Parathyroid adenoma (tissue), 2 donors: ENCODE results near the gene PRXL2B.

ENCODE experiments used
- H2AFZ ChIP-seq: fragments of 300-600 bp; sonication (generic); one replicate; pipeline ENCODE4 v1.7.0; 2017; ENCODE audit warnings: antibody characterized with exemption, mild to moderate bottlenecking
- H3K27ac ChIP-seq: fragments of 300-600 bp; sonication (generic); one replicate; pipeline ENCODE4 v1.7.0; 2017
- H3K27me3 ChIP-seq: fragments of 300-600 bp; sonication (generic); one replicate; pipeline ENCODE4 v1.7.0; 2017; ENCODE audit warnings: low read length; ENCODE audit not compliant: control insufficient read depth, insufficient read depth
- H3K36me3 ChIP-seq: fragments of 300-600 bp; sonication (generic); one replicate; pipeline ENCODE4 v1.7.0; 2017; ENCODE audit warnings: low read length; ENCODE audit not compliant: control insufficient read depth, insufficient read depth
- H3K4me1 ChIP-seq: fragments of 300-600 bp; sonication (generic); one replicate; pipeline ENCODE4 v1.7.0; 2017; ENCODE audit warnings: control low read depth
- H3K4me2 ChIP-seq: fragments of 300-600 bp; sonication (generic); one replicate; pipeline ENCODE4 v1.7.0; 2017; ENCODE audit warnings: low read length
- H3K4me3 ChIP-seq: fragments of 300-600 bp; sonication (generic); one replicate; pipeline ENCODE4 v1.7.0; 2017; ENCODE audit warnings: low read depth, low read length
- H3K79me2 ChIP-seq: fragments of 300-600 bp; sonication (generic); one replicate; pipeline ENCODE4 v1.7.0; 2017; ENCODE audit warnings: control low read depth
- H3K9ac ChIP-seq: fragments of 300-600 bp; sonication (generic); one replicate; pipeline ENCODE4 v1.7.0; 2017; ENCODE audit warnings: mild to moderate bottlenecking
- H3K9me3 ChIP-seq: fragments of 300-600 bp; sonication (generic); one replicate; pipeline ENCODE4 v1.7.0; 2017; ENCODE audit warnings: low read length; ENCODE audit not compliant: control insufficient read depth
- TF ChIP-seq, protein P1 (sequence below): fragments of 300-600 bp; sonication (generic); IDR thresholded peaks from one replicate; pipeline ENCODE4 v1.7.0; 2017; ENCODE audit warnings: antibody characterized with exemption, mild to moderate bottlenecking
- donor health status: primary hyperparathyroidism.

The PRXL2B gene

DNA sequence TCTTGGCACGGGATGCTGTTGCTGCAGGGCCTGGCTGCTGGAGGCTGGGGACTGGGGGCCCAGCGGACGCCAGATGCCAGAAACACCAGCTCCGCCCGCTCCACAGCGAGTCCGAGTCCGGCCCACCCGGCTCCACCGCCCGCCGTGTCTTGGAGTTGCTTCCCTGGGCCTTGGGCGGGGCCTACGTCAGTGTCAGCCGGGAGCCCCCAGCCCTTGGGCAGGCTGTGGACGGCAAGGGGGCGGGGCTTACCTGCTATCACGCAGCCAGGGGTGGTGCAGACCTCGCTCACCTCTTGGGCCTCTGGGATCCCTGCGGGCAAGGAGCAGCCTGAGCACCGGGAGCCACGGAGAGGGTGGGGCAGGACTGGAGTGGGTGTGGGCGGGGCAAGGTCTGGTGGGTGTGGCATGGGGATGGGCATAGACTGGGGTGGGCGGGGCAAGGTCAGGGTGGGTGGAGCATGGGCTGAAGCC lies 24.5 kb downstream of the PRXL2B start:
- TF ChIP-seq, protein P1, sequence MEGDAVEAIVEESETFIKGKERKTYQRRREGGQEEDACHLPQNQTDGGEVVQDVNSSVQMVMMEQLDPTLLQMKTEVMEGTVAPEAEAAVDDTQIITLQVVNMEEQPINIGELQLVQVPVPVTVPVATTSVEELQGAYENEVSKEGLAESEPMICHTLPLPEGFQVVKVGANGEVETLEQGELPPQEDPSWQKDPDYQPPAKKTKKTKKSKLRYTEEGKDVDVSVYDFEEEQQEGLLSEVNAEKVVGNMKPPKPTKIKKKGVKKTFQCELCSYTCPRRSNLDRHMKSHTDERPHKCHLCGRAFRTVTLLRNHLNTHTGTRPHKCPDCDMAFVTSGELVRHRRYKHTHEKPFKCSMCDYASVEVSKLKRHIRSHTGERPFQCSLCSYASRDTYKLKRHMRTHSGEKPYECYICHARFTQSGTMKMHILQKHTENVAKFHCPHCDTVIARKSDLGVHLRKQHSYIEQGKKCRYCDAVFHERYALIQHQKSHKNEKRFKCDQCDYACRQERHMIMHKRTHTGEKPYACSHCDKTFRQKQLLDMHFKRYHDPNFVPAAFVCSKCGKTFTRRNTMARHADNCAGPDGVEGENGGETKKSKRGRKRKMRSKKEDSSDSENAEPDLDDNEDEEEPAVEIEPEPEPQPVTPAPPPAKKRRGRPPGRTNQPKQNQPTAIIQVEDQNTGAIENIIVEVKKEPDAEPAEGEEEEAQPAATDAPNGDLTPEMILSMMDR = no peak
- no peaks in the 10 kb centered on the region for H3K79me2 ChIP-seq
- no peak overlapping the region for H3K9ac ChIP-seq
- no peaks in the 10 kb centered on the region for H3K27me3 ChIP-seq
- no peak overlapping the region for H3K27ac ChIP-seq
- no peaks in the 10 kb centered on the region for H3K9me3 ChIP-seq
- no peak overlapping the region for H3K4me3 ChIP-seq
- H3K36me3 ChIP-seq = no peaks in the 10 kb centered on the region
- no peak overlapping the region for H3K4me2 ChIP-seq
- H2AFZ ChIP-seq = no peak overlapping the region
- H3K4me1 ChIP-seq = no peaks in the 10 kb centered on the region

DNA sequence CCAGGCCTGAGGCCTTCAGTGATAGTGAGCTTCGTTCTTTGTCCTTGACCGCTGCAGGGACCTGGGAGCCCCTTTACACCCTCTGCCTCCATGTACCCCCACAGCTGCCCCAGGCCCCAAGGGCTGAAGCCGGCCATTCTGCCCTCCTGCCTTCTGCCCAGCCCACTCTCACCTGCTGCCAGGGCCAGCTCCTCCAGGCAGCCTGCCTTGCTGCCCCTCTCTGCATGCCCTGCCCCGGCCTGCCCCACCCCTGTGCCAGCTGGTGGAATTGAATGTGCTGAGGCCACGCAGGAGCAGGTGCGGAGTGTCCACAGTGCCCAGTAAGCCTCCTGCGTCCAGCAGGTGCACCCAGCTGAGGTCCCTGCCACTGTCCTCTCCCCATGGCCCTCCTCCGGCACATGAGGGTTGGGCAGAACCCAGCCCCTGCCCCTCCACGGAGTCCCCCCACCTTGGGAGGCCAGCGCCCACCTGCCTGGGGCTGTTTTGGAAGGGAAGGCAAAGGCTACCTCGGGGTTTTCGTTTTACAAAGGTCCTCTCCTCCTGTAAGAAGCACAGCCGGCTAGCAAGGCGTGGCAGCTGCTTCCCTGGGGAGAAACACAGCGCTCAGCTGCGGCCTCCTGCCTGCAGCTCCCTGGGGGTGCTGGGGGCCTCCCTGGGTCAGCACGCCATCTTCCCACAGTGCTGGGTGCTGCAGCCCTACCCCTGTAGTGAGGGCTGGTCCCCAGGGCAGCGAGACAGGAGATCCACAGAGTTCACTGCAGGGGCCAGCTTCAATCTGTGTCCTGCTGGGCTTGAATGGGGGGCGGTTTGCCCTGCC lies 25.3 kb downstream of the PRXL2B start:
- Histone ChIP-seq H3K4me2 (no peak overlapping the region), H3K4me3 (no peak overlapping the region), H3K27ac (no peak overlapping the region), H3K27me3 (no peaks in the 10 kb centered on the region), H3K9me3 (no peaks in the 10 kb centered on the region), H3K4me1 (no peaks in the 10 kb centered on the region), H3K36me3 (no peaks in the 10 kb centered on the region), H3K79me2 (no peaks in the 10 kb centered on the region), H2AFZ (no peak overlapping the region), H3K9ac (no peak overlapping the region)
- TF ChIP-seq, protein P1 = no peak

DNA sequence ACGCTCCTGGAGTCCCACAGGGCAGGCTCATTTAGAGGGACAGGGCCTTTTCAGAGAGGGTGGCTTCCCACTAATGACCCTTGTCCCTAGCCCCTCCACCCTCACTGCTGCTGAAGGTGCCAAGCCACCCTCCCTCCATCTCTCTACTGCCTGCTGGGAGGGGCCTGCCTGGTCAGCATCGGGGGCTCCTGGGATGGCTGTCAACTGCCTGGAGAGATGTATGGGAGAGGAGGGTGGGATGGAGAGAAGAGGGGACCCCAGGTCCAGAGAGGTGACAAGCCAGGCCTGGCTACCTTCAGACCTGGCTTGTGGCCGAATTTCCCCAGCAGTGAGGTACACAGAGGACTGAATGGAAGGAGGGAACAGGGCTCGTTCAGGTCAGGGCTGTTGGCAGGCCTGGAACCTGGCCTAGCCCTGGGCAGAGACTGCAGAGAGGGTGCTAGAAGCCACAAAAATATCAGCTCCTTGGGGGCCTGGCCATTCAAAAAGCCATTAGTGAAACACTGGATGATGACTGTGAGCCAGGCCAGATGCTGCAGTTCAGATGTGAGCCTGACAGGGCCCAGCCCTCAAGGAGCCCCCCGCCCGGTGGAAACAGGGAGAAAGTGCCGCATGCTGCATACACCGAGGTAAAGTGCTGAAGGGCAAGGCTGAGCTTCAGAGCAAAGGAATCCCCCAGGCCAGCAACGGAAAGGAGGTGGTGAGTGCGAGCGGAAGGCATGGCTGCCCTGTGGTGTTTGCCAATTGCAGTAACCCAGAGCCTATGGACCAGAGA lies 26.2 kb downstream of the PRXL2B start:
- Histone ChIP-seq H3K79me2 (no peaks in the 10 kb centered on the region), H3K9ac (no peak overlapping the region), H3K9me3 (no peaks in the 10 kb centered on the region), H3K4me1 (no peaks in the 10 kb centered on the region), H2AFZ (no peak overlapping the region), H3K27me3 (no peaks in the 10 kb centered on the region), H3K36me3 (no peaks in the 10 kb centered on the region), H3K27ac (no peak overlapping the region), H3K4me2 (no peak overlapping the region), H3K4me3 (no peak overlapping the region)
- TF ChIP-seq, protein P1 = no peak

DNA sequence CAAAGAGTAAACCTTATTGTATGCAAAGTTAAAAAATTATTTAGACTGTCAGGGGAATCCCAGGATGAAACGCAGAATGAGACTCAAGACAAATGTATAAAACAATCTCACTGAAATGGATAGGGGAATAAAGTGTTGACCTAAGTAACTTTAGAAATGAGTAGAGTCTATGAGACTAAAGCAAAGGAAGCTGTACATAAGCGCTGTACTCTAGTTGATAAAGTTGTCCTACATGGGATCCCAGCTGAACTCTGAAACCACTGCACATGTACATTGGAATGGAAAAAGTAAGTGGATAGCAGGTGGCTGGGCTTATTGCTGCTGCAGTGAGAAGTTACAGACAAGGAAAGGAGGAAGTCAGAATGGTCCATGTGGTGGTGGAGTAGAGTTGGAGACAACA lies 27.6 kb downstream of the PRXL2B start:
- no peaks in the 10 kb centered on the region for H3K79me2 ChIP-seq
- H3K9me3 ChIP-seq = no peaks in the 10 kb centered on the region
- H3K27me3 ChIP-seq = no peaks in the 10 kb centered on the region
- no peak overlapping the region for H3K4me2 ChIP-seq
- TF ChIP-seq, protein P1 = no peak
- no peak overlapping the region for H3K27ac ChIP-seq
- no peaks in the 10 kb centered on the region for H3K4me1 ChIP-seq
- no peaks in the 10 kb centered on the region for H3K36me3 ChIP-seq
- no peak overlapping the region for H3K9ac ChIP-seq
- H3K4me3 ChIP-seq = no peak overlapping the region
- H2AFZ ChIP-seq = no peak overlapping the region
